Activated CD8-positive, alpha-beta memory T cell treated with anti-CD3 and anti-CD28 coated beads for 1 hour (primary cell): Measurements from ENCODE around the gene POFUT2.
A peak's percentile ranks its signal among the peaks of the same experiment; 100 is the strongest.
"Not testable (repeated sequence)": the region's sequence is repeated elsewhere in the genome, so short reads cannot be mapped to it uniquely, and the experiment has no call there.

Source experiments
- DNase-seq, 2 donors: peaks; one replicate each; pipeline ENCODE4 v3.0.0-alpha.2; 2020; ENCODE audit warnings: low read depth in 1 of 2; ENCODE audit errors: extremely low read depth in 1 of 2

Gene POFUT2

GRCh38 chr21:45310459-45310858 is 22.8 kb upstream of the POFUT2 start:
- no peak for DNase-seq

GRCh38 chr21:45309987-45310381 is 22.3 kb upstream of the POFUT2 start:
- no peak for DNase-seq

GRCh38 chr21:45309069-45309986 is 21.6 kb upstream of the POFUT2 start:
- no peak for DNase-seq

GRCh38 chr21:45308194-45309068 is 20.7 kb upstream of the POFUT2 start:
- DNase-seq, result no peak

- DNase-seq, result not testable (repeated sequence)
Measured at GRCh38 chr21:45307597-45308158, 20.0 kb upstream of the POFUT2 start.

GRCh38 chr21:45306832-45307571 is 19.3 kb upstream of the POFUT2 start:
- DNase-seq, result no peak

GRCh38 chr21:45306453-45306831 is 18.7 kb upstream of the POFUT2 start:
- DNase-seq, result no peak

GRCh38 chr21:45305836-45306235 is 18.1 kb upstream of the POFUT2 start:
- DNase-seq, result no peak

GRCh38 chr21:45304945-45305344 is 17.2 kb upstream of the POFUT2 start:
- DNase-seq, result no peak

GRCh38 chr21:45304476-45304830 is 16.8 kb upstream of the POFUT2 start:
- DNase-seq, result no peak

GRCh38 chr21:45303751-45304475 is 16.2 kb upstream of the POFUT2 start:
- DNase-seq, result no peak

- DNase-seq, result no peak
Measured at GRCh38 chr21:45303091-45303615, 15.5 kb upstream of the POFUT2 start.

- DNase-seq, result peak in 1 of 2 donors; percentile 28
Measured at GRCh38 chr21:45302082-45303061, 14.7 kb upstream of the POFUT2 start.

GRCh38 chr21:45301521-45302081 is 13.9 kb upstream of the POFUT2 start:
- no peak for DNase-seq

GRCh38 chr21:45300786-45301520 is 13.3 kb upstream of the POFUT2 start:
- DNase-seq, result no peak

- DNase-seq, result no peak
Measured at GRCh38 chr21:45299864-45300785, 12.4 kb upstream of the POFUT2 start.
